ENCODE measurements around the gene GPRIN2.
"Not testable (repeated sequence)": the region's sequence is repeated elsewhere in the genome, so short reads cannot be mapped to it uniquely, and the experiment has no call there.

Gene GPRIN2

DNA sequence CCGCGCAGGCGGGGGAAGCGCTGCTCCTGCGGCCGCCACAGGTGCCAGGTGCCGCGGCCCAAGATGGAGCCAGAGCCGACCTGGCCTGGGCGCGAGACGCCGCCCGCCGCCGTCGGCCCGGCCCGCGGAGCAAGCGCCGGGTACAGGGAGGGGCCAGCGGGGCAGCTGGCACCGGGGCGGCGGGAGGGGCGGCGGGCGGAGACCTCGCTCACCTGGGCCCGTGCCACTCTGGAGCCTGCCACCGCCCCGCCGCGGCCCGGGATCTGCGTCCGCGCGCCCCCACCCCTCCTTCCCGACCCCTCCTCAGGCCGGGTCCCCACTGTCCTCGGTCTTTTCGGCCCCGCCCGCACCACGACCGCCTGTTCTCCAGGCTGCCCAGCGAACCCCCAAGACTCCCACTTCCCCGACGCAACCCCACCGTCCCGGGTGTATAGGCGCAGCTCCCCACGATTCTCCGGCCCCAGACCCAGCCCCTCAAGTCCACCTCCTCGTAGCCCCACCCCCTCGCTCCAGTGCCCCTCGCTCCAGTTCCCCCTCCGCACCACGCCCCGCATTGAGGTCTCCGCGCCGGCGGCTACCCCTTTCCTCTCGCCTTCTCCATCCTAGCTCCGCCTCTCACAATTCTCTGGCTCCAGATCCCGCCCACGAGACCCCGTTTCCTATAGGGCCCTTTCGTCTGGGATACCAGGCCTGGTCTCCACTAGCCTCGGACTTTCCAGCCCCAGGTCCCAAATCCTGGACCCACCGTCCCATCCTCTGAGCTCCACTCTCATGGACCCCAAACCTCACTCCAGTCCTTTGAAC is at the start of gene GPRIN2:
GPRIN2 (minus strand) TSS at position 144 of the 804 bp plus-strand sequence. CDS start 5,922 bp downstream, outside the sequence.
- Histone ChIP-seq H3K9me2 (replicated peaks; ENCODE audit: insufficient read depth, low read length) (no peaks in the 10 kb centered on the region), H3K9me3 (ENCODE audit: insufficient read depth, low read length) (no peaks in the 10 kb centered on the region), H3K4me2 (ENCODE audit: low read depth, low read length, poor library complexity, severe bottlenecking) (no peak within 1 kb of the TSS), H3K27me3 (ENCODE audit: low read length) (no peaks in the 10 kb centered on the region), H2AFZ (ENCODE audit: low read depth, low read length, severe bottlenecking) (no peak within 1 kb of the TSS), H3K9ac (ENCODE audit: low read length) (no peak within 1 kb of the TSS), H3F3A (ENCODE audit: insufficient read depth) (no peaks in the 10 kb centered on the region), H3K27ac (ENCODE audit: low read depth, low read length) (no peak within 1 kb of the TSS), H3K79me2 (ENCODE audit: insufficient read depth, low read length) (no peaks in the 10 kb centered on the region), H4K20me1 (ENCODE audit: low read depth, low read length) (no peaks in the 10 kb centered on the region), H3K36me3 (ENCODE audit: low read length) (no peaks in the 10 kb centered on the region), H3K4me3 (ENCODE audit: insufficient read depth, low read length, poor library complexity, severe bottlenecking) (no peak within 1 kb of the TSS)
- no peak for TF ChIP-seq EZH2phosphoT487 (conservative IDR thresholded peaks at IDR 0.05; ENCODE audit: low read length)
- no peak for TF ChIP-seq CTCF (IDR thresholded peaks at IDR 0.05; ENCODE audit: insufficient read depth, low read length, poor library complexity, severe bottlenecking)

DNA sequence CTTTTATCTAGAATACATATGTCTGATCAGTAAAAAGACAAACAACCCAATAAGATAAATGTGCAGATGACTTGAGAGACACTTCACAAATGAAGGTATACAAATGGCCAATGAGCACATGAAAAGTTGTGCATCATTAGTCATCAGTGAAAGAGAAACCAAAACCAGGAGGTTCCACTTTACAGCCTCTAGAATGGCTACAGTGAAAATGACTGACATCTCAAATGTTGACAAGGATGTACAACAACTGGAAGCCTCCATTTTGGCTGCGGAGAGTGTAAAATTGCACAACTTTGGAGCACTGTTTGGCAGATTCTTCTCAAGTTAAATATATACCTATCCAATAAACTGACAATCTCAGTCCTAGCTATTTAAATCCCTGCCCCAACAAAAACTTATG is 44.1 kb upstream of the GPRIN2 start:
- H2AFZ ChIP-seq (ENCODE audit: low read depth, low read length, severe bottlenecking); H3K9ac ChIP-seq (ENCODE audit: low read length); H3K9me3 ChIP-seq (ENCODE audit: insufficient read depth, low read length); H3K36me3 ChIP-seq (ENCODE audit: low read length); H3K27ac ChIP-seq (ENCODE audit: low read depth, low read length); H3K9me2 ChIP-seq (replicated peaks; ENCODE audit: insufficient read depth, low read length); H3K79me2 ChIP-seq (ENCODE audit: insufficient read depth, low read length); H3K4me3 ChIP-seq (ENCODE audit: insufficient read depth, low read length, poor library complexity, severe bottlenecking); H3K4me2 ChIP-seq (ENCODE audit: low read depth, low read length, poor library complexity, severe bottlenecking); H3K27me3 ChIP-seq (ENCODE audit: low read length); H3F3A ChIP-seq (ENCODE audit: insufficient read depth); H4K20me1 ChIP-seq (ENCODE audit: low read depth, low read length): not testable (repeated sequence)

GRCh38 chr10:46597616-46598246 is 41.3 kb upstream of the GPRIN2 start:
- not testable (repeated sequence) for H3K4me2 ChIP-seq (ENCODE audit: low read depth, low read length, poor library complexity, severe bottlenecking); H3K27me3 ChIP-seq (ENCODE audit: low read length); H3K27ac ChIP-seq (ENCODE audit: low read depth, low read length); H3K9ac ChIP-seq (ENCODE audit: low read length); H3K79me2 ChIP-seq (ENCODE audit: insufficient read depth, low read length); H2AFZ ChIP-seq (ENCODE audit: low read depth, low read length, severe bottlenecking); H3K9me3 ChIP-seq (ENCODE audit: insufficient read depth, low read length); H3F3A ChIP-seq (ENCODE audit: insufficient read depth); H3K36me3 ChIP-seq (ENCODE audit: low read length); H4K20me1 ChIP-seq (ENCODE audit: low read depth, low read length); H3K4me3 ChIP-seq (ENCODE audit: insufficient read depth, low read length, poor library complexity, severe bottlenecking); H3K9me2 ChIP-seq (replicated peaks; ENCODE audit: insufficient read depth, low read length)

DNA sequence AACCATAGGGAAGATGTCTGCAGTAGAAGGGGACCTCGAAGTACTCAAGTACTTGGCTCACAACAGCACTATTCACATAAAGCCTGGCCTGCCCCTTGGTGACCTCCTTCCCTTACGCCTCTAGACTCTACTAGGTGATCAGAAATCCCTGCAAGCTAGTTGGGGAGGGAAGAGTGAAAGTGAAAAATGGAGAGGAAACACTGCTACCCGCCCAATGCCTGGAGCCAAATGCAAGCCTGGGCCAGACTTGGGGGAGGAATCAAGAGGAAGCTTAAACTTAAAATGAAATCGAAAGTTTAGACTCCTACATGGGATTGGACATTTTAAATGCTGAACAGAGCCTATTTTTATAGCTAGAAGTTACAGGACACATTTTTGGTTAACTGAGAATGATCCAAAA is 40.1 kb upstream of the GPRIN2 start:
- H3K9me2 ChIP-seq (replicated peaks; ENCODE audit: insufficient read depth, low read length); H3K27ac ChIP-seq (ENCODE audit: low read depth, low read length); H3K9me3 ChIP-seq (ENCODE audit: insufficient read depth, low read length); H3K27me3 ChIP-seq (ENCODE audit: low read length); H3K4me3 ChIP-seq (ENCODE audit: insufficient read depth, low read length, poor library complexity, severe bottlenecking); H3K4me2 ChIP-seq (ENCODE audit: low read depth, low read length, poor library complexity, severe bottlenecking); H3K9ac ChIP-seq (ENCODE audit: low read length); H2AFZ ChIP-seq (ENCODE audit: low read depth, low read length, severe bottlenecking); H3K36me3 ChIP-seq (ENCODE audit: low read length); H4K20me1 ChIP-seq (ENCODE audit: low read depth, low read length); H3K79me2 ChIP-seq (ENCODE audit: insufficient read depth, low read length); H3F3A ChIP-seq (ENCODE audit: insufficient read depth): not testable (repeated sequence)

DNA sequence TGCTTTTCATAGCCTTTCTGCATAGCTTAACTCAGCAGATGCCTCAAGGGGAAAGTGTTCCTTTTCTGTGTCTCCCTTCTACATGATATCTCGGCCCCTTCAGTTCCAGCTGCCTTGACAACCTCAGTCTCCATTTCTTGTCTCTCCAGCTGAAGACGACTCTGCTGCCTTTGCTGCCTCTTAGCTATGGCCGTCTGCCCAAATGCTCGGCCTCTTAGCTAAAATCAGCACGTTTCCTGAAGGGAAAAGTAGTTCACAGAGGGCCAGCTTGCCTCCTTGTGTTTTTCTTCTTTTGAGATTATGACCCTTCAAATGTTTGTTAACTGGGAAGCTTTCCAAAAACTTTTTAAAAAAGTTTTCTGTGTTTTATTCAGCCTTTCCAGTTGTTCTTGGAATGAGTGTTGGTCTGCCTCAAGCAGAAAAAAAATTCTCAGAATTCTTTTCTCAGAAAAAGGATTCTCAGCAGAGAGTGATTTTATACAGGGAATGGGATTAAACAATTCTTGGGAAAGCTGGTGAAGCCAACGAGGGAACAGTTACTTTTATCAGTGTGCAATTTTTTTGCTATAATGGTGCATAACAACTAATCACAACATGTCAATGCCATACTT is 38.1 kb upstream of the GPRIN2 start:
- not testable (repeated sequence) for H4K20me1 ChIP-seq (ENCODE audit: low read depth, low read length); H3K36me3 ChIP-seq (ENCODE audit: low read length); H3K4me3 ChIP-seq (ENCODE audit: insufficient read depth, low read length, poor library complexity, severe bottlenecking); H3K27me3 ChIP-seq (ENCODE audit: low read length); H3K9me2 ChIP-seq (replicated peaks; ENCODE audit: insufficient read depth, low read length); H2AFZ ChIP-seq (ENCODE audit: low read depth, low read length, severe bottlenecking); H3K27ac ChIP-seq (ENCODE audit: low read depth, low read length); H3K9me3 ChIP-seq (ENCODE audit: insufficient read depth, low read length); H3K79me2 ChIP-seq (ENCODE audit: insufficient read depth, low read length); H3K4me2 ChIP-seq (ENCODE audit: low read depth, low read length, poor library complexity, severe bottlenecking); H3K9ac ChIP-seq (ENCODE audit: low read length); H3F3A ChIP-seq (ENCODE audit: insufficient read depth)

GRCh38 chr10:46593307-46593706 is 36.8 kb upstream of the GPRIN2 start:
- not testable (repeated sequence) for H3K27ac ChIP-seq (ENCODE audit: low read depth, low read length); H3F3A ChIP-seq (ENCODE audit: insufficient read depth); H3K4me2 ChIP-seq (ENCODE audit: low read depth, low read length, poor library complexity, severe bottlenecking); H3K9ac ChIP-seq (ENCODE audit: low read length); H3K27me3 ChIP-seq (ENCODE audit: low read length); H3K36me3 ChIP-seq (ENCODE audit: low read length); H3K9me3 ChIP-seq (ENCODE audit: insufficient read depth, low read length); H4K20me1 ChIP-seq (ENCODE audit: low read depth, low read length); H2AFZ ChIP-seq (ENCODE audit: low read depth, low read length, severe bottlenecking); H3K4me3 ChIP-seq (ENCODE audit: insufficient read depth, low read length, poor library complexity, severe bottlenecking); H3K9me2 ChIP-seq (replicated peaks; ENCODE audit: insufficient read depth, low read length); H3K79me2 ChIP-seq (ENCODE audit: insufficient read depth, low read length)

- H3K27me3 ChIP-seq (ENCODE audit: low read length); H3K9ac ChIP-seq (ENCODE audit: low read length); H3F3A ChIP-seq (ENCODE audit: insufficient read depth): not testable (repeated sequence)
Measured at GRCh38 chr10:46591053-46591452, 34.6 kb upstream of the GPRIN2 start.

More at GRCh38 chr10:46591053-46591452, 34.6 kb upstream of the GPRIN2 start:
- not testable (repeated sequence) for H3K4me3 ChIP-seq (ENCODE audit: insufficient read depth, low read length, poor library complexity, severe bottlenecking); H3K9me2 ChIP-seq (replicated peaks; ENCODE audit: insufficient read depth, low read length); H2AFZ ChIP-seq (ENCODE audit: low read depth, low read length, severe bottlenecking); H3K9me3 ChIP-seq (ENCODE audit: insufficient read depth, low read length); H3K36me3 ChIP-seq (ENCODE audit: low read length); H3K27ac ChIP-seq (ENCODE audit: low read depth, low read length); H3K4me2 ChIP-seq (ENCODE audit: low read depth, low read length, poor library complexity, severe bottlenecking); H3K79me2 ChIP-seq (ENCODE audit: insufficient read depth, low read length); H4K20me1 ChIP-seq (ENCODE audit: low read depth, low read length)

All from SU-DHL-6 (cell line).